NT2/D1 (cell line): ENCODE measurements around the gene LAPTM4A.

Source experiments
- DNase-seq: peaks from one replicate; pipeline ENCODE4 v3.0.0-alpha.2; 2011; ENCODE audit warnings: low read depth, low spot score
- H3K27me3 ChIP-seq: 2 replicates; pipeline ENCODE4 v1.6.0; 2011; ENCODE audit warnings: mild to moderate bottlenecking; ENCODE audit not compliant: insufficient read length, insufficient read depth
- H3K36me3 ChIP-seq: 2 replicates; pipeline ENCODE4 v1.6.1; 2011; ENCODE audit warnings: mild to moderate bottlenecking, low read length, mixed read lengths; ENCODE audit not compliant: insufficient read depth, insufficient read length
- H3K4me1 ChIP-seq: 2 replicates; pipeline ENCODE4 v1.5.1; 2011; ENCODE audit not compliant: insufficient read depth, insufficient read length
- H3K4me3 ChIP-seq: 2 replicates; pipeline ENCODE4 v1.5.1; 2011; ENCODE audit warnings: low read depth; ENCODE audit not compliant: insufficient read length
- H3K9ac ChIP-seq: 2 replicates; pipeline ENCODE4 v1.6.0; 2011; ENCODE audit warnings: low read depth; ENCODE audit not compliant: insufficient read length
- H3K9me3 ChIP-seq: 2 replicates; pipeline ENCODE4 v1.5.1; 2011; ENCODE audit warnings: mild to moderate bottlenecking, low read length; ENCODE audit not compliant: insufficient read depth
- SUZ12 ChIP-seq: IDR thresholded peaks from 2 replicates; pipeline ENCODE4 v1.6.1; 2011; ENCODE audit not compliant: insufficient read length, insufficient read depth; ENCODE audit errors: extremely low read depth
- YY1 ChIP-seq: IDR thresholded peaks from 2 replicates; pipeline ENCODE4 v1.6.1; 2011; ENCODE audit not compliant: insufficient read length, insufficient read depth
- ZNF274 ChIP-seq: IDR thresholded peaks from 2 replicates; pipeline ENCODE4 v1.6.1; 2011; ENCODE audit warnings: mild to moderate bottlenecking, low read depth, low read length

LAPTM4A gene

GRCh38 chr2:19987936-19988335, 63.5 kb downstream of the LAPTM4A start:
- Histone ChIP-seq H3K27me3 (no peaks in the 10 kb centered on the region), H3K4me3 (no peak overlapping the region), H3K9ac (no peak overlapping the region), H3K36me3 (peaks cover 27% of the 10 kb centered on the region), H3K9me3 (no peaks in the 10 kb centered on the region), H3K4me1 (no peaks in the 10 kb centered on the region)
- TF ChIP-seq SUZ12 = no peak
- TF ChIP-seq YY1 = no peak
- TF ChIP-seq ZNF274 = no peak
- no peak for DNase-seq
